Activated T-helper 2 cell treated with anti-CD3 and anti-CD28 coated beads, Interferon-gamma antibody, Interleukin-2, Interleukin-4, amounts not matched to agents 10 μg/mL and 5 μg/mL and 100 μg/mL, durations not matched to agents 14 hours and 24 hours and 36 hours (primary cell): ENCODE measurements around the gene HES7. TPM values are rescaled to one million over a fixed set of nuclear protein-coding genes. Genes with fewer than 3 reads are reported as not detected.

Experiments
- DNase-seq: peaks from one replicate; pipeline ENCODE4 v3.0.0; 2021; ENCODE audit warnings: low spot score
- H3K27ac Mint-ChIP-seq: one replicate; pipeline ENCODE4 v1.8.0; 2021; ENCODE audit warnings: mixed read lengths
- H3K27me3 Mint-ChIP-seq: one replicate; pipeline ENCODE4 v1.8.0; 2021; ENCODE audit warnings: low read depth, mixed read lengths
- H3K36me3 Mint-ChIP-seq: one replicate; pipeline ENCODE4 v1.8.0; 2021; ENCODE audit warnings: low read depth, mixed read lengths
- H3K4me1 Mint-ChIP-seq: one replicate; pipeline ENCODE4 v1.8.0; 2021; ENCODE audit warnings: low read depth, mixed read lengths
- H3K4me3 Mint-ChIP-seq: one replicate; pipeline ENCODE4 v1.8.0; 2021; ENCODE audit warnings: low read depth, mild to moderate bottlenecking, moderate library complexity, mixed read lengths
- H3K9me3 Mint-ChIP-seq: one replicate; pipeline ENCODE4 v1.8.0; 2021; ENCODE audit warnings: mixed read lengths
- intact Hi-C: fragments of 100-400 bp; cut with micrococcal nuclease; formaldehyde crosslinking; loops from one replicate; pipeline ENCODE4 v1.15.1; 2023
- total RNA-seq: library from RNA; stranded (reverse); gene quantifications from 2 replicates; pipeline ENCODE4 v1.2.3, GENCODE V29; 2022

HES7 gene
- total RNA-seq, 1 donor from 2014 or later: 2.4 TPM

GRCh38 chr17:8121407-8121680 lies 2.6 kb downstream of the HES7 start:
- DNase-seq: no peak
- H3K4me3 Mint-ChIP-seq: peak overlapping the region; percentile 87
- H3K9me3 Mint-ChIP-seq: no peaks in the 10 kb centered on the region
- peaks cover 43% of the 10 kb centered on the region for H3K27me3 Mint-ChIP-seq
- H3K4me1 Mint-ChIP-seq: peaks cover 60% of the 10 kb centered on the region
- H3K36me3 Mint-ChIP-seq: no peaks in the 10 kb centered on the region
- intact Hi-C loops: loop anchor here (2.0 to 10.0 kb wide), 5 partner anchors 51 to 279 kb away; partner anchors contain the start of genes CHD3, RPL26 and SLC25A35
- no peak overlapping the region for H3K27ac Mint-ChIP-seq

DNA sequence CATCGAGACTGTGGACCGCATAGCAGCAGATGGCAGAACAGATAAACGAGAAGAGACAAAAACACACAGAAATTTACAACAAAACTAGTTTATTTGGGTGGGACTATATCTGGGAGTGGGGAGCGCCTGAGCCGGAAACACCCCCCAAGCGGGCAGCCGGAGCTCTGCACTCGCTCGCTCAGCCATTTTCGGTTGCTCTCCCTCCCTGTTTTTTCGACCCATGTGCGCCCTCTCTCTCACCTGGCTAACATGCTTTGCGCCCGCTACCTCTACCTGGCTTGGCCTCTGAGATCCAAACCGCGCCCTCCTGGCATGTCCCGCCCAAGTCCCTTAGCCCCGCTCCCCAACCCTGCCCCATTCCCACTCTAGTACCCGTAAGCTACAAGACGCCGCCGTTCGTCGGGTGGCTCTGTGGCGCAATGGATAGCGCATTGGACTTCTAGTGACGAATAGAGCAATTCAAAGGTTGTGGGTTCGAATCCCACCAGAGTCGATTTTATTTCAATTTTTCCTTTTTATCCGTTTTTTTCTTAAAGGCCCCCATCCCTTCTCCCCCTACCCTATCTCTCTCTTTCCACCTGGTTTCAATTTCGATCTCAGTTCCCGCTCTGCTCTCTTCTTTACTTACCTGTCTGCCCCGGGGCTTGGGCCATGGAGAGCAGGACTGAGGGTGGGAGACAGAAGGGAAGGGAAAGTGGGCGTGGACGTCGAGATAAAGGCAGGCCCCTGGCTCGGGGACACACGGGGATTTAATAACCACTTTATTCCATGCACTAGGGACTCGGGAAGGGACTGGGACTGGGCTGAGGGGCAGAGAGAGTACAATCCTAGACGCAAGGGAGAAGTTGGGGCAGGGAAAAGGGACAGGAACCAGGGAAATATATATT lies 3.1 kb downstream of the HES7 start:
- DNase-seq: peak; percentile 71
- H3K36me3 Mint-ChIP-seq: no peaks in the 10 kb centered on the region
- intact Hi-C loops: loop anchor here (1.0 to 10.0 kb wide), 9 partner anchors 19 to 278 kb away; partner anchors contain the start of genes CHD3, RPL26 and SLC25A35
- peak overlapping the region; percentile 87 for H3K4me3 Mint-ChIP-seq
- peaks cover 57% of the 10 kb centered on the region for H3K4me1 Mint-ChIP-seq
- peak overlapping the region; percentile 88 for H3K27ac Mint-ChIP-seq
- no peaks in the 10 kb centered on the region for H3K9me3 Mint-ChIP-seq
- H3K27me3 Mint-ChIP-seq: peaks cover 48% of the 10 kb centered on the region

- Mint-ChIP-seq H3K4me1 (peaks cover 50% of the 10 kb centered on the region), H3K27me3 (peaks cover 51% of the 10 kb centered on the region), H3K9me3 (no peaks in the 10 kb centered on the region), H3K36me3 (no peaks in the 10 kb centered on the region), H3K27ac (peak overlapping the region; percentile 88), H3K4me3 (peak overlapping the region; percentile 87)
- peak; percentile 83 for DNase-seq
- intact Hi-C loops: loop anchor here (1.0 to 10.0 kb wide), 11 partner anchors 19 to 278 kb away; partner anchors contain the start of genes CHD3, PFAS, RPL26 and SLC25A35
Measured at GRCh38 chr17:8119581-8120519, 4.1 kb downstream of the HES7 start.

GRCh38 chr17:8118769-8119580 lies 4.9 kb downstream of the HES7 start:
- Mint-ChIP-seq H3K36me3 (no peaks in the 10 kb centered on the region), H3K27ac (peak overlapping the region; percentile 81), H3K27me3 (peaks cover 48% of the 10 kb centered on the region), H3K4me3 (peak overlapping the region; percentile 89), H3K9me3 (no peaks in the 10 kb centered on the region), H3K4me1 (peaks cover 42% of the 10 kb centered on the region)
- DNase-seq: peak; percentile 79
- intact Hi-C loops: loop anchor here (1.0 to 10.0 kb wide), 4 partner anchors 25 to 130 kb away; partner anchors contain the start of gene PFAS

DNA sequence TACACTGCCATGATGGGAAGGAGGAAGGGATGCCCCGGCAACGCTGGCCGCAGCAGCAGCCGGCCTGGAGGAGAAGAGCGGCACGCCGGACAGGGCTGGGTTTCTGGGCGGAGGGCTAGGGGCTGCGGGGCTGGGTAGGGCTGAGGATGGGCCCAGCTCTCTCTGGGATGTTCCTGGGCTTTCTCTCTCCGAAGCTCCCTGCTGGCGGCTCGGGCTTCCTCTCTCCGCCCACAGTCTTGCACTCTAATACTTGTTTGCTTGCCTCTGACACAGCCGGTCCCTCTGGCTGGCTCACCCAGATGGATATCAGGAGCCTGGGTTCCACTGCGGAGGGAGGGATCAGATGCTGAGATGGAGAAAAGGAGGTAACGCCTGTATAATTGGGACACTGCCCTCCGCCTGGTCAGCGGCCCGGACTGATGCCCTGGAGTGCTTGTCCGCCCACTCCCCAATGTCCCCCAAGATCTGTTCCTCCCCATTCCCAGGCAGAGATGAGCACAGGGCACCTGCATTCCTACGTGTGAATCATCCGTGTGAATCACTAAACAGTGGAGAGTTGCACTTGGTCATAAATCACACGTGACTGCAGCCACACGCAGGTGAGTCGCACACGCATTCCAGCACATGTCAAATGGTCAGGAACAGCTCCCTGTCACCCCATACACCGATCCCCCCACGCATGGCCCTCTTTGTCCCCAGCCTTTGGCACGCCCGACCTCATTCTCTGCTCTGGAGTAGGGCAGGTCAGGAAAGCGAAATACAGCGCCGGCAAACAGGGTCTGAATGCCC lies 5.7 kb downstream of the HES7 start, which contains the start of gene ALOXE3:
Gene ALOXE3, minus strand, starts transcription at position 535 of the 789 bp plus-strand sequence. Its CDS starts 524 bp downstream, at position 11.
- no peak for DNase-seq
- H3K36me3 Mint-ChIP-seq: no peaks in the 10 kb centered on the region
- peak within 1 kb of the TSS; percentile 81 for H3K27ac Mint-ChIP-seq
- peaks cover 35% of the 10 kb centered on the region for H3K4me1 Mint-ChIP-seq
- intact Hi-C loops: loop anchor here (1.0 to 10.0 kb wide), 3 partner anchors 24 to 53 kb away; no protein-coding TSS in a partner anchor
- peak within 1 kb of the TSS; percentile 89 for H3K4me3 Mint-ChIP-seq
- H3K9me3 Mint-ChIP-seq: no peaks in the 10 kb centered on the region
- H3K27me3 Mint-ChIP-seq: peaks cover 45% of the 10 kb centered on the region

- peak overlapping the region; percentile 89 for H3K4me3 Mint-ChIP-seq
- intact Hi-C loops: loop anchor here (10.0 kb wide), 1 partner anchor 53 kb away; no protein-coding TSS in a partner anchor
- peaks cover 46% of the 10 kb centered on the region for H3K27me3 Mint-ChIP-seq
- H3K36me3 Mint-ChIP-seq: no peaks in the 10 kb centered on the region
- no peak overlapping the region for H3K27ac Mint-ChIP-seq
- peaks cover 30% of the 10 kb centered on the region for H3K4me1 Mint-ChIP-seq
- no peaks in the 10 kb centered on the region for H3K9me3 Mint-ChIP-seq
- no peak for DNase-seq
Measured at GRCh38 chr17:8117367-8117979, 6.4 kb downstream of the HES7 start.

DNA sequence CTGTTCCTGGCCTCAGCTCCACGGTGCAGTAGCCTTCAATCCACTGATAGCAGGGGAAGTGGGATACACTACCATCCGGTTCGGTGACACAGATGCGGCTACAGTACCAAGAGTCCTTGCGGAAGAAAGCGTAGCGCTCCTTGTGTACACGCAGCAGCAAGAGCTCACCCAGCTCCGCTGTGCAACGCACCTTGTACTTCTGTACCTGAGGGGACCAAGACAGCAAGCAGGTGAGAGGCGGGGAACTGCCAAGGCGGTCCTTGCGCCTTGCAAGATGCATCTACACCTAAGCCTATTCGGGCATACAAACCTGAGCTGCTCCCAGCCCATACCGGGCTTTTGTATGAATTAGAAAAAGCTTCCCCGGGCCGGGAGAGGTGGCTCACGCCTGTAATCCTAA lies 7.1 kb downstream of the HES7 start:
- Mint-ChIP-seq H3K27me3 (peaks cover 48% of the 10 kb centered on the region), H3K9me3 (no peaks in the 10 kb centered on the region), H3K4me1 (peaks cover 29% of the 10 kb centered on the region), H3K27ac (no peak overlapping the region), H3K4me3 (no peak overlapping the region), H3K36me3 (no peaks in the 10 kb centered on the region)
- intact Hi-C loops: loop anchor here (10.0 kb wide), 1 partner anchor 52 kb away; no protein-coding TSS in a partner anchor
- DNase-seq: no peak

GRCh38 chr17:8110907-8111306 lies 13.0 kb downstream of the HES7 start:
- Mint-ChIP-seq H3K36me3 (no peaks in the 10 kb centered on the region), H3K4me1 (peaks cover 2% of the 10 kb centered on the region), H3K27me3 (peaks cover 43% of the 10 kb centered on the region), H3K9me3 (no peaks in the 10 kb centered on the region), H3K4me3 (no peak overlapping the region), H3K27ac (no peak overlapping the region)
- DNase-seq: no peak
- intact Hi-C loops: loop anchor here (2.0 to 10.0 kb wide), 2 partner anchors 18 to 46 kb away; no protein-coding TSS in a partner anchor

DNA sequence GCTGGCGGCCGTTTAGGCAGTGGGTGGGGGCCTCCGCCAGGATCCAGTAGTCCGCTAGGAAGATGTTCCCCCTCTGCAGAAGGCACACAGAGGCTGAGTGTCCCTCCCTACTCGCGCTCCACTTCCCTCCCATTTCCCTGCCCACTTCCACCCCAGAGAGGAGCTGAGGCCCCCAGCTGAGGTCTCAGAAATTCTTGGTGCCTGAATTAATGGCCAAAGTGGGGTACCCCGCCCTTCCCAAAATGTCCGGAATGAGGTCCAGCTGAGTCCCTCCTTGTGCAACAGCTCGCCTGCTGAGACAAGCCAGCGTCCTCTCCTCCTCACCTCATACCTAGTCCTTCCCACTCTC lies 13.5 kb downstream of the HES7 start:
- no peak for DNase-seq
- no peak overlapping the region for H3K4me3 Mint-ChIP-seq

DNA sequence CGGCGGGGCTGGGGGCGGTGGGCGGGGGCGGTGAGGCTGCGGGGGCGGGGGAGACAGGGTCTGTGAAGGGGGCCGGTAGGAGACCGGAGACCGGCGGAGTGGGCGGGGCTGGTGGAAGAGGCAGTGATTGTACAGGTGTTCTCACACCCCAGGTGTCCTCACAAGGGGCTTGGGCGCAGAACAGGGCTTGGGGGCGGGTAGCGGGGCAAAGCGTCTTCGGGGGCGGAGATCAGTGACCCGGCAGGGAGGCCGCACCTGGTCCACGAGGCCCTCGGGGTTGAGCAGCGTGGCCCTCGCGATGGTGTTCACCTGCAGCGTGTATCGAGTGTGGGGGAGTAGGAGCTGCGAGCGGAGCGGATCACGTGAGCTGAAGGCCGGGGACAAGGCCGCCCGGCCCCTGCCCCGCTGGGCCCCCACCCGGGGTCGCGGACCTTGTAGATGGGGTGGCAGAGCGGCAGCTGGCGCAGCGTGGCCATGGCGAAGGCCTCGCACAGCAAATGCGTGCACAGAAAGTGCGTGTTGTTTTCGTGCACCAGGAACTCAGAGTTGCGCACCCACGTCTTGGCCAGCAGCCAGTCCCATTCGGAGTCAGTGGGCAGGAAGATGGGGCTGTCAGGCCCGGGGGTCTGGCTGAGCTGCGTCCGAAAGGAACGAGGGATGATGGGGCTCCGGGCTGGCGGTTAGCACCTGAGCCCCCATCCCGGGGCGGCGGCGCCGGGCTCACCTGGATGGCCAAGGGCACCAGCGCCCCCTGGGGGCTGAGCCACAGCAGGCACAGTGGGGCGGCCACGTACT lies 14.0 kb downstream of the HES7 start:
- peak; percentile 64 for DNase-seq
- no peaks in the 10 kb centered on the region for H3K36me3 Mint-ChIP-seq
- H3K4me3 Mint-ChIP-seq: peak overlapping the region; percentile 23
- no peaks in the 10 kb centered on the region for H3K9me3 Mint-ChIP-seq
- peaks cover 2% of the 10 kb centered on the region for H3K4me1 Mint-ChIP-seq
- H3K27me3 Mint-ChIP-seq: peaks cover 33% of the 10 kb centered on the region
- intact Hi-C loops: loop anchor here (2.0 to 10.0 kb wide), 2 partner anchors 17 to 45 kb away; no protein-coding TSS in a partner anchor
- no peak overlapping the region for H3K27ac Mint-ChIP-seq

More for the DNA sequence above, 13.5 kb downstream of the HES7 start:
- Mint-ChIP-seq H3K9me3 (no peaks in the 10 kb centered on the region), H3K27me3 (peaks cover 39% of the 10 kb centered on the region), H3K4me1 (peaks cover 2% of the 10 kb centered on the region), H3K36me3 (no peaks in the 10 kb centered on the region), H3K27ac (no peak overlapping the region)
- intact Hi-C loops: loop anchor here (2.0 to 10.0 kb wide), 2 partner anchors 18 to 46 kb away; no protein-coding TSS in a partner anchor
